Natural killer cell (primary cell): ENCODE data around the gene SFRP5. TPM values are rescaled to one million over a fixed set of nuclear protein-coding genes. Genes with fewer than 3 reads are reported as not detected.

Experiments used
- ATAC-seq, 3 donors: fragments of 150-1000 bp in 2 of 3; fragments of 200-7000 bp in 1 of 3; cut with Tn5 transposase; 1 replicate in 1 of 3; 2 replicates in 2 of 3; pipeline ENCODE4 v1.10.0; 2021; ENCODE audit warnings: mild to moderate bottlenecking in 2 of 3, moderate library complexity in 2 of 3
- DNase-seq, 2 donors: peaks; one replicate each; pipeline versions ENCODE4 v3.0.0 to v3.0.0-alpha.2; 2013 to 2021; ENCODE audit warnings: mixed read lengths in 1 of 2
- H3K27ac ChIP-seq: one replicate; pipeline ENCODE4 v1.5.1; 2013; ENCODE audit warnings: mild to moderate bottlenecking, low read length
- H3K27me3 ChIP-seq: one replicate; pipeline ENCODE4 v1.6.1; 2013; ENCODE audit warnings: low read length; ENCODE audit not compliant: control insufficient read depth, insufficient read depth
- H3K36me3 ChIP-seq: one replicate; pipeline ENCODE4 v1.6.1; 2013; ENCODE audit warnings: low read length; ENCODE audit not compliant: control insufficient read depth, insufficient read depth
- H3K4me1 ChIP-seq: one replicate; pipeline ENCODE4 v1.6.1; 2013; ENCODE audit warnings: low read length; ENCODE audit not compliant: control insufficient read depth, insufficient read depth
- H3K4me3 ChIP-seq: one replicate; pipeline ENCODE4 v1.5.1; 2013; ENCODE audit warnings: low read length
- H3K9me3 ChIP-seq: one replicate; pipeline ENCODE4 v1.6.1; 2013; ENCODE audit warnings: low read length; ENCODE audit not compliant: control insufficient read depth, insufficient read depth
- H3K27ac Mint-ChIP-seq, 2 donors: one replicate each; pipeline ENCODE4 v1.8.0; 2022; ENCODE audit warnings: mild to moderate bottlenecking in 2 of 2, mixed read lengths in 2 of 2, moderate library complexity in 1 of 2
- H3K27me3 Mint-ChIP-seq, 2 donors: one replicate each; pipeline ENCODE4 v1.8.0; 2022; ENCODE audit warnings: low read depth in 2 of 2, mixed read lengths in 2 of 2
- H3K36me3 Mint-ChIP-seq: one replicate; pipeline ENCODE4 v1.8.0; 2022; ENCODE audit warnings: mixed read lengths
- H3K4me1 Mint-ChIP-seq, 2 donors: one replicate each; pipeline ENCODE4 v1.8.0; 2022; ENCODE audit warnings: mixed read lengths in 2 of 2
- H3K4me3 Mint-ChIP-seq: one replicate; pipeline ENCODE4 v1.8.0; 2022; ENCODE audit warnings: mild to moderate bottlenecking, moderate library complexity, mixed read lengths
- H3K9me3 Mint-ChIP-seq, 2 donors: one replicate each; pipeline ENCODE4 v1.8.0; 2022; ENCODE audit warnings: mixed read lengths in 2 of 2
- WGBS: methylation state at CpG from one replicate; pipeline ENCODE4 v1.1.7; 2013; ENCODE audit warnings: missing lambda C conversion rate; ENCODE audit not compliant: insufficient coverage; 5-methylcytosine and 5-hydroxymethylcytosine counted together
- intact Hi-C: fragments of 100-400 bp; cut with micrococcal nuclease; formaldehyde crosslinking; loops from one replicate; pipeline ENCODE4 v1.14.2; 2022
- total RNA-seq, 4 donors: library from RNA; stranded (reverse); fragments of 120-200 nt in 1 of 4; gene quantifications; one replicate each; pipeline versions ENCODE4 v1.2.3 to v1.2.4, GENCODE V29; 2013 to 2022
- TF ChIP-seq, protein P1 (sequence below): fragments of 200-600 bp; IDR thresholded peaks from one replicate; pipeline ENCODE4 v1.8.0; 2022; ENCODE audit warnings: antibody characterized with exemption

SFRP5 gene
- total RNA-seq, 3 donors from 2014 or later (not counting 1 experiment from before 2014, with no cell fraction given): not detected

DNA sequence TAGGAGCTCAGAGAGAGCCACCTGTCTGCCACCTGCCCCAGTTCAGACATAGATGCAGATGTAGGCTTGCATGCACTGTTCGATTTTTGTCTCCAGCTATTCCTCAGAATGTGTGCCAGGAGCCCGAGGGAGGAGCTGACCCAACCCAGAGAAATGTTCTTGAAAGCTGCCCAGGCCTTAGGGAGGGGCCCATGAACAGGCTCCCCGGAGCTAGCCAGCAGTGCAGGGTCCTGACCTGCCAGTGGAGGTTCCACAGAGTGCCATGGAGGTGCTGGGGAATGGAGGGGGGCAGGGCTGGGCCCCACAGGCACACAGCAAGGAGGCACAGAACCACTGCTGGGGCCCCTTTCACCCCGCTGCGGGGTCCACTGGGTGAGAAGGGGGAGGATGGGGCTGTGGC is 29.6 kb upstream of the SFRP5 start:
- peaks cover 11% of the 10 kb centered on the region for H3K36me3 Mint-ChIP-seq
- no peak overlapping the region for H3K27ac ChIP-seq
- H3K27me3 ChIP-seq: no peaks in the 10 kb centered on the region
- peaks cover 0 to 8% of the 10 kb centered on the region in 2 donors for H3K27me3 Mint-ChIP-seq
- peaks cover 19 to 21% of the 10 kb centered on the region in 2 donors for H3K4me1 Mint-ChIP-seq
- ATAC-seq (no peak), DNase-seq (no peak)
- no peak overlapping the region for H3K27ac Mint-ChIP-seq
- H3K9me3 Mint-ChIP-seq: peaks cover 2 to 4% of the 10 kb centered on the region in 2 donors
- 80% methylated on average over 5 of the region's 5 CpGs for WGBS
- H3K4me1 ChIP-seq: peaks cover 10% of the 10 kb centered on the region
- TF ChIP-seq, protein P1, sequence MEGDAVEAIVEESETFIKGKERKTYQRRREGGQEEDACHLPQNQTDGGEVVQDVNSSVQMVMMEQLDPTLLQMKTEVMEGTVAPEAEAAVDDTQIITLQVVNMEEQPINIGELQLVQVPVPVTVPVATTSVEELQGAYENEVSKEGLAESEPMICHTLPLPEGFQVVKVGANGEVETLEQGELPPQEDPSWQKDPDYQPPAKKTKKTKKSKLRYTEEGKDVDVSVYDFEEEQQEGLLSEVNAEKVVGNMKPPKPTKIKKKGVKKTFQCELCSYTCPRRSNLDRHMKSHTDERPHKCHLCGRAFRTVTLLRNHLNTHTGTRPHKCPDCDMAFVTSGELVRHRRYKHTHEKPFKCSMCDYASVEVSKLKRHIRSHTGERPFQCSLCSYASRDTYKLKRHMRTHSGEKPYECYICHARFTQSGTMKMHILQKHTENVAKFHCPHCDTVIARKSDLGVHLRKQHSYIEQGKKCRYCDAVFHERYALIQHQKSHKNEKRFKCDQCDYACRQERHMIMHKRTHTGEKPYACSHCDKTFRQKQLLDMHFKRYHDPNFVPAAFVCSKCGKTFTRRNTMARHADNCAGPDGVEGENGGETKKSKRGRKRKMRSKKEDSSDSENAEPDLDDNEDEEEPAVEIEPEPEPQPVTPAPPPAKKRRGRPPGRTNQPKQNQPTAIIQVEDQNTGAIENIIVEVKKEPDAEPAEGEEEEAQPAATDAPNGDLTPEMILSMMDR: no peak
- no peak overlapping the region for H3K4me3 Mint-ChIP-seq
- H3K4me3 ChIP-seq: no peak overlapping the region
- no peaks in the 10 kb centered on the region for H3K36me3 ChIP-seq
- intact Hi-C loops: no loop called here
- H3K9me3 ChIP-seq: peaks cover 2% of the 10 kb centered on the region

DNA sequence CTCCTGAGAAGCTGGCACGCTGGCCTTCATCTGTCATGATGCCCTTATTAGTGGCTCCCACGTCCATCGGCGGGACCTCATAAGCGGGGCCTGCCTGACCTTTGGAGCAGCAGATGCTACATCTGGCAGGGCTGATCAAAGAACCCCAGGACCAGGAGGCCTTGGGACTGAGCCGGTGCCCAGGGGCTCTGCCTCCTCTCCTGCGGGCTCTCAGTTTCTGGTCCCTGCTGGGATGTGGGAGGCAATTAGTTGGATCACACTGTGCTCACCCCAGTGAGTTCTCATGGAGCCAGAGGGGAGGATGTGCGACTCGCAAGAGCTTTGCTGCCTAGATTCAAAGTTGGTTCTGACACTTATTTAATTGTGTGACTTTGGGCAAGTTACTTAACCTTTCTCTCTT is 28.7 kb upstream of the SFRP5 start:
- TF ChIP-seq, protein P1: no peak
- Histone ChIP-seq H3K4me3 (no peak overlapping the region), H3K27ac (no peak overlapping the region), H3K36me3 (no peaks in the 10 kb centered on the region), H3K4me1 (peaks cover 17% of the 10 kb centered on the region), H3K27me3 (no peaks in the 10 kb centered on the region), H3K9me3 (peaks cover 2% of the 10 kb centered on the region)
- DNase-seq (no peak), ATAC-seq (no peak)
- Mint-ChIP-seq H3K9me3 (peaks cover 2 to 4% of the 10 kb centered on the region in 2 donors), H3K36me3 (peaks cover 11% of the 10 kb centered on the region), H3K27ac (no peak overlapping the region), H3K4me3 (no peak overlapping the region), H3K4me1 (peaks cover 27 to 29% of the 10 kb centered on the region in 2 donors), H3K27me3 (peaks cover 0 to 8% of the 10 kb centered on the region in 2 donors)
- WGBS: 96% methylated on average over 9 of the region's 9 CpGs
- intact Hi-C loops: no loop called here

DNA sequence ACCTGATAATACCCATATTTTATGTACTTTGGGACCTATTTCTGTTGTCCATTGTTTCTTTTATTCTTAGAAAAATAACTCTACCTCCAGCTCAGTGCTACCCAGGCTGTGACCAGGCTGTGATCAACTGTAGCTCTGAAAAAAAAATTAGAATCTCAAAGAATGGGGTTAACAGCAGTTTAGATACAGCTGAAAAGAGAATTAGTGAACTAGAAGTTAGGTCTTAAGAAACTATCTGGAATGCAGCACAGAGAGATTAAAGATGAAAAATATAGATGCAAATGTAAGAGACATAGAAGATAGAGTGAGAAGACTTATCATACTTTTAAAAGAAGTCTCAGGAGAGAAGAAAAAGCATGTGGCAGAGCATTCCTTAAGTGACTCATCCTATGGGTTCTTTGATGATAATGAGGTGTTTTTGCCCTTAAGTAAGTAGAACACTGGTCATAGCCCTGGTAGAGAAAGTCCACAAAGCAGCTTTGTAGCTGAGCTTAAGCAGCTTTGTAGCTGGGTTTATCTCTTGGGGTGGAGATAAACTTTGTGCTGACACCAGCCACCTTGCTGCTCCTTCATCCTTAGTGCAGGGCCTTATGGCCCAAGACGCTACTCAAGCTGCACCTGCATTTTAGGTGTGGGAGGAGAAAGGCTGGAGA is 27.3 kb upstream of the SFRP5 start:
- Mint-ChIP-seq H3K27me3 (peaks cover 0 to 8% of the 10 kb centered on the region in 2 donors), H3K4me3 (no peak overlapping the region), H3K9me3 (peaks cover 2 to 4% of the 10 kb centered on the region in 2 donors), H3K36me3 (peaks cover 11% of the 10 kb centered on the region), H3K27ac (peak overlapping the region; percentile 23 to 37), H3K4me1 (peaks cover 27 to 29% of the 10 kb centered on the region in 2 donors)
- ATAC-seq: no peak
- no peak for DNase-seq
- no CpG with 5 or more reads among the region's 1 CpG for WGBS
- Histone ChIP-seq H3K36me3 (no peaks in the 10 kb centered on the region), H3K27ac (no peak overlapping the region), H3K4me3 (no peak overlapping the region), H3K9me3 (peaks cover 2% of the 10 kb centered on the region), H3K27me3 (no peaks in the 10 kb centered on the region), H3K4me1 (peaks cover 17% of the 10 kb centered on the region)
- TF ChIP-seq, protein P1: no peak
- intact Hi-C loops: no loop called here
